Astrocyte (in vitro differentiated cells and primary cell): ENCODE results near the gene NR5A1.

Source experiments
- EZH2 ChIP-seq: IDR thresholded peaks from 2 replicates; pipeline ENCODE4 v1.6.1; 2012; ENCODE audit warnings: mild to moderate bottlenecking, low read length, inconsistent platforms; ENCODE audit not compliant: insufficient read depth
- TF ChIP-seq, protein P1 (sequence below): IDR thresholded peaks from 2 replicates; pipeline ENCODE4 v1.5.1; 2011; ENCODE audit warnings: low read depth, mild to moderate bottlenecking, inconsistent platforms, low read length, moderate library complexity; ENCODE audit not compliant: insufficient read depth

DNA sequence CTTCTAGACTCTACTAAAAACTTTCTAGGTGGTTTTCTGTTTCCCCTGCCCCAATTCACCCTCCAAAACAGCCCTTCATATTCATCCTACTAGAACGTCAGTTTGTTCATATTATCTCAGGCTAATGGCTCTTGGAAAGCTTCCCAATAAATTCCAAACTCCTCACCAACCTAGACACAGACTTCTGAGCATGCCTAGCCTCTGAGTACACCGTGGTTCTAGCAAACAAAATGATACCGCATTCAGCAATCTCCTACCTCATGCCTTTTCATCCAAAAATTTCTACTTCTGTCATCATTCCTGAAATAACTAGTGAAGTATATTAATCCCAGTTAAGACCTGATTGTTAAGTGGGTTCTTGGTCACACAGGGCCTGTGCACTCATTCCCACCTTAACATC is 46.5 kb upstream of the NR5A1 start:
- TF ChIP-seq, protein P1, sequence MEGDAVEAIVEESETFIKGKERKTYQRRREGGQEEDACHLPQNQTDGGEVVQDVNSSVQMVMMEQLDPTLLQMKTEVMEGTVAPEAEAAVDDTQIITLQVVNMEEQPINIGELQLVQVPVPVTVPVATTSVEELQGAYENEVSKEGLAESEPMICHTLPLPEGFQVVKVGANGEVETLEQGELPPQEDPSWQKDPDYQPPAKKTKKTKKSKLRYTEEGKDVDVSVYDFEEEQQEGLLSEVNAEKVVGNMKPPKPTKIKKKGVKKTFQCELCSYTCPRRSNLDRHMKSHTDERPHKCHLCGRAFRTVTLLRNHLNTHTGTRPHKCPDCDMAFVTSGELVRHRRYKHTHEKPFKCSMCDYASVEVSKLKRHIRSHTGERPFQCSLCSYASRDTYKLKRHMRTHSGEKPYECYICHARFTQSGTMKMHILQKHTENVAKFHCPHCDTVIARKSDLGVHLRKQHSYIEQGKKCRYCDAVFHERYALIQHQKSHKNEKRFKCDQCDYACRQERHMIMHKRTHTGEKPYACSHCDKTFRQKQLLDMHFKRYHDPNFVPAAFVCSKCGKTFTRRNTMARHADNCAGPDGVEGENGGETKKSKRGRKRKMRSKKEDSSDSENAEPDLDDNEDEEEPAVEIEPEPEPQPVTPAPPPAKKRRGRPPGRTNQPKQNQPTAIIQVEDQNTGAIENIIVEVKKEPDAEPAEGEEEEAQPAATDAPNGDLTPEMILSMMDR = no peak
- TF ChIP-seq EZH2 = no peak
